Activated T-cell treated with anti-CD3 and anti-CD28 coated beads for 1 hour (primary cell): ENCODE measurements around the gene PPM1A.

Experiments used
- DNase-seq: peaks from one replicate; pipeline ENCODE4 v3.0.0-alpha.2; 2020; ENCODE audit warnings: low read depth

Gene PPM1A

DNA sequence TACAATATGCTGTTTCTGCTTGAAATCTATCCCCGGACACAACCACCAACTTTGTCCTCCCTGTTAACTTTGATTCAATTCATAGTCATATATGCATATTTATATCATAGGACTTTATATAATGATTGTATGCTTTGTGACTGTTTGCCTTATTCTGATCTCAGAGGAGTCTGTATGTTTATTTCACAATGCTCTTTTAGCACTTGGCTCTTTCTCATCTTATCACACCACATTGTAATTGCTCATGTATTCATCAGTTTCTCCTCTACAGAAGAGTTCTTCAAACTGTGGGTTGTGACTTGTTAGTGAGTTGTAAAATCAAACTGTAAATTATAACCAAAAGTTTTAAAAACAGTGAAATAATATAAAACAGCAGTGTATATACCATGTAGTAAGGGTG is 21.7 kb upstream of the PPM1A start:
- DNase-seq: no peak

DNA sequence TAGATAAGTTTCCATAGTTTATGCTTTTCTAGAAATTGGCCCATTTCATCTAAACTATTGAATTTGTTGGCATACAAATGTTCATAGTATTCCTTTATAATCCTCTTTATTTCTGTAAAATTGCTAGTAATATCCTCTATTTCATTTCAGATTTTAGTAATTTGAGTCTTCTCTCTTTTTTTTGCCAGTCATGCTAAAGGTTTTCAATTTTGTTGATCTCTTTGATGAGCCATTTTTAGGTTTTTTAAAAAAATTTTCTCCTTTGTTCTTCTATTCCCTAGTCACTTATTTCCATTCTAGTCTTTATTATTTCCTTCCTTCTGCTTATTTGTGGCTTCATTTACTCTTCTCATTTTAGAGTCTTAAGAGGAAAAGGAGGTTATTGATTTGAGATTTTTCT is 19.4 kb upstream of the PPM1A start:
- DNase-seq: no peak

DNA sequence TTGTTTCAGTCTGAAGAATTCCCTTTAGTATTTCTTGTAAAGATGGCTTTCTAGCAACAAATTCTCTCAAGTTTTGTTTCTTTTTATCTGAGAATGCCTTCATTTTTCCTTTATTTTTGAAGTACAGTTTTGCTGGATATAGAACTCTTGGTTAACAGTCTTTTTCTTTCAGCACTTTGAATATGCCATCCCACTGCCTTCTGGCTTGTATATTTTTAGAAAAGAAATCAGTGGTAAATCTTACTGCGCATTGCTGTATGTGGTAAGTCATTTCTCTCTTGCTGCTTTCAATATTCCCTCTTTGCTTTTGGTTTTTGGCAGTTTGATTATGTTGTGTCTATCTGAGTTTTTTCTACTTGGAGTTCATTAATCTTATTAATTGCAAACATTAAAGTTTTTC is 16.8 kb upstream of the PPM1A start:
- no peak for DNase-seq

DNA sequence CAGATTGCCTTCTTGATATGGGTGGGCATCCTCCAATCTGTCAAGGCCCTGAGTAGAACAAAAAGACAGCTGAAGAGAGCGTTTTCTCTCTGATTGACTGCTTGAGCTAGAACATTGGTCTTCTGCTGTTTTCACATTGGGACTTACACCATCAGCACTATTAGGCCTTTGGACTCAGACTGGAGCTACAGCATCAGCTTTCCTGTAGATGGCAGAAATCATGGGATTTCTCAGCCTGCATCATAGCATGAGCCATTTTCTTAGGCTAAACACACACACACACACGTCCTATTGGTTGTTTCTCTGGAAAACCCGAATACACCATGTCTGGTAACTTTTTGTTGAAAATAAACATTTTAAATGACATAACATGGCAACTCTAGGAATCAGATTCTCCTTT is 15.8 kb upstream of the PPM1A start:
- no peak for DNase-seq

DNA sequence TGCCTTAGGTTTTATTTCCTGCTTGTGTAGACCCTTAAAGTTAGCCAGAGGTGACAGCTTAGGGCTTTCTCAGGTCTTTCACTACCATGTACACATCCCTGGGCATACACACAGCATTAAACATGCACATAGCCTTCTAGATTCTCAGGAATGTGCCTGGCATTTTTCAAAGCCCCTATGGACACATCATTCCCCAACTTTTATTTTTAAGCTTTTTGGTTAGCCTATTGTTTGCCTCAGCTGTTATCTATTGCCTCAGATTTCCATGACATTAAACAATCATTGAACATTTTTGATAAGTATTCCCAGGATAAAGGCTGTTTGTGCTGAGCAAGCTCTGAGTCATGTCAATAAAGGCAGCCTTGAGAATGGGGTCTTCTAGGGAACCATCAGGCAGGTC is 15.1 kb upstream of the PPM1A start:
- DNase-seq: no peak

DNA sequence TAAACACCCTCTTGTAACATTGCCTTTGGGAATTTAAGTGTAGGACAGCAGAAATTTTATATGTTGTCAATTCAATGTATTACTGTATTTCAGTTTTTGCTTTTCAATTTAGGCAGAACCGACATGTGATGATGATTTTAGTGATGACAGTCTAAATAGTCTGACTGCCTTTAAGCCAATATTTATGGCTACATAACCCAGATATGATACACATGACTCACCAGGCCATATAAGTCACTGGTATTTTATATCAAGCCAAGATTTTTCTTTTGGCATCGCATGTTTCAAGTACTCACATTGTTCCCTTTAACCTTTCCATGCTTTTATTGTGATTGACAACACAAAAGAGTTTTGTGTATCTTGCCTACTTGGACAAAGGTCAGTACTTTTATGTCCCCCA is 13.6 kb upstream of the PPM1A start:
- DNase-seq: no peak

DNA sequence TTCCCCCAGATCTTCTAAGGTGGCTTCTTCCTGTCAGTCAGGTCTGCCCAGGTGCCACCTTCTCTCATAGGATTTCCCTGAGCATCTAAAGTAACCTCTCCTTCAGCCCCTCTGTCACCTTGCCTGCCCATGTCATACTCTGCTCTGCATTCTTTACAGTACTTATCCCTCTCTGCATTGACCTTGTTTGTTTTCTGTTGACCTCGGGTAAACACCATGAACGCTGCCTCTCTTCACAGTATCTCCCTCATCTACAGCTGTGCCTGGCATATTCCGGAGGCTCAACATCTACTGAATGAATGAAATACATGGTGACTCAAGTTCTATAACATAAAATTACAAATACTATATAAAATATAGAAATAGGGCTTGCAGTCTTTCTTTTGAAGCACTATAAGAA is 10.1 kb upstream of the PPM1A start:
- DNase-seq: no peak

DNA sequence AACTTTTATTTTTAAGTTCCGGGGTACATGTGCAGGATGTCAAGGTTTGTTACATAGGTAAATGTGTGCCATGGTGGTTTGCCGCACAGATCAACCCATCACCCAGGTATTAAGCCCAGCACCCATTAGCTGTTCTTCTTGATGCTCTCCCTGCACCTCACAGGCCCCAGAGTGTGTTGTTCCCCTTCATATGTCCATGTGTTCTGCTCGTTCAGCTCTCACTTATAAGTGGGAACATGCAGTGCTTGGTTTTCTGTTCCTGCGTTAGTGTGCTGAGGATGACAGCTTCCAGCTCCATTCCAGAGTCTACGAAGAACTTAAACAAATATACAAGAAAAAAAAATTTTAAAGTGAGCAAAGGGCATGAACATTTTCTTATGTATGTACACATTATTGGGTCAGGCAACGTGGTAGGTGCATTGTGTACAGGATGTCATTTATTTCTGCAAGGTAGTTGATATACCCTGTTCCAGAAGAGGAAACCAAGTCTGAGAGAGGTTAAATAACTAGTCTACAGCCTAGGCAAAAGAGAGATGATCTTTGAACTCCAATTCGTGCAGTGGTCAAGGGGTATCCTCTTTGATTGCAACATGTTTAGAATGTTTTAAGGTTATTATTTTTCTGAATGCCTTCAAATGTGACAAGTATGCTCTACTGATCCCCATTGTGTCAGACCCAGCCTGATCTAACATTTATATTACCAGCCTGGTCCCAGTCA is 8.7 kb upstream of the PPM1A start:
- no peak for DNase-seq

DNA sequence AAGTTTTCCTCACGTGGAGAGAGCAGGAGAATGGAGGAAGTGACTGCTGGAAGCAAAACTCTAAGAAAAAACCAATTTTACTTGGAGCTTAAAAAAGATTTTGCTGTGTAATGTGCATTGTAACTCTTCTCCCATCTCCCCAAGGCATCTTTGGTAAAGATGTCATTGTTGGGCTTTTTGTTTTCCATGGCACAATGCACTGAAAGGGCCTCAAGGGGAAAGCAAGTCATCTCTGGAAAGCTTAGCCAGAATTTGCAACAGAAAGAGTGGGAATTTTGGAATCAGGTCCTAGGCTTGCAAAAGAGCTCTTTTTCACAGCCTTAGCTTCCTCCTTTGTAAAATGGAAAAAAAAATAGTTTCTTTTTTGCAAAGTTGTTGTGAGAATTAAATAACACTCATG is 7.9 kb upstream of the PPM1A start:
- DNase-seq: no peak

DNA sequence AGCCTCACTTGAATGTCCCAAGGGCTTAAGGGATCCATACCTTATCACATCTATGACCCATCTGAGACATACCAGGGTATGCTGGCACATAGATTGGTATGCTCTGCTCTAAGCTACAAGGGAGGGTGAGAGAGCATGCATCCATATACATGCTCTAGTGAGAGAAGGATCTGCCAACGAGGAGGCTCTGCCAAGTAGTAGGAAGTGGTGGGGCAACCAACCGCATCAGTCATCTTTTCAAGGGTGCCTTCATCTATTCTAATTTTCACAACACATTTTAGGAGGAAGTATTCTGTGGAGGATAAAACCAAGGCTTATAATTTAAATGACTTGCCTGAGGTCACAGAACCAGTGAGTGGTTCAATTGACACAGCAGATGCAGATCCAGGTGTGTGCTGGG is 6.6 kb upstream of the PPM1A start:
- no peak for DNase-seq

DNA sequence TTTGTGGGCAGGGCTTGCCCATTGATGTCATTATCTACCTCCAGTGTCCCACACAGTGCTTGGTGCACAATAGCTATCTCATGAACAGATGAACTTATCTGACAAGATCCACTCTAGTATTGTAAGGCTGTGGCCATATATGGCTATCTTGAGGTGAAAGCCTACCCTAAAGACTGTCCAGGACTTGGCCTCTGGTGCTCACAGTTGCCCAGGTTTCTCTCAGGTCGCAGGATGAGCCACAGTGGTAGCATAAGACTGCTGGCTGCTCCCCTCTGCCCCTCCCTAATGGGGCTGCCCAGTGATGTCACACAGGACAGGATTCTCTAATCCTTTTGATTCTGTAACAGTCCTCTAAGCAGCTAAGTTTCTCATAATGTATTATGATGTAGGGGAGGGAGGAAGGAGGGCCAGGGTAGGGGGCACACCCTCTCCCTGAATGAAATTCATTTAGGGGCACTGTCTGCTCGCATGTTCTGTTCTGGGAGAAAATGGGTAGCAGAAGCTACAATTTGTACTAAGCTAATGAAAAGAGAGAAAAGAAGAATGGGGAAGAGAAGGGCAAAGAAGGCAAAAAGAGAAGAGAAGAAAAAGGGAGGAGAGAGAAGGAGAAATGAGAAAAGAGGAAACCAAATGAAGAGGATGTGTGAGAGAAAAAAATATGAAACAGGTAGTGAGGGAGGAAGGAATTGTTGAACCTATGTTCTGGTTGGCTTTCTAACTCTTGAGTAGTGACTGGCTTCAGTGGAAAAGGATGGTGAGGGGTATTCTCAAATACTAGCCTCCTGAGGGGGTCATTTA is 3.4 kb upstream of the PPM1A start:
- DNase-seq: no peak

DNA sequence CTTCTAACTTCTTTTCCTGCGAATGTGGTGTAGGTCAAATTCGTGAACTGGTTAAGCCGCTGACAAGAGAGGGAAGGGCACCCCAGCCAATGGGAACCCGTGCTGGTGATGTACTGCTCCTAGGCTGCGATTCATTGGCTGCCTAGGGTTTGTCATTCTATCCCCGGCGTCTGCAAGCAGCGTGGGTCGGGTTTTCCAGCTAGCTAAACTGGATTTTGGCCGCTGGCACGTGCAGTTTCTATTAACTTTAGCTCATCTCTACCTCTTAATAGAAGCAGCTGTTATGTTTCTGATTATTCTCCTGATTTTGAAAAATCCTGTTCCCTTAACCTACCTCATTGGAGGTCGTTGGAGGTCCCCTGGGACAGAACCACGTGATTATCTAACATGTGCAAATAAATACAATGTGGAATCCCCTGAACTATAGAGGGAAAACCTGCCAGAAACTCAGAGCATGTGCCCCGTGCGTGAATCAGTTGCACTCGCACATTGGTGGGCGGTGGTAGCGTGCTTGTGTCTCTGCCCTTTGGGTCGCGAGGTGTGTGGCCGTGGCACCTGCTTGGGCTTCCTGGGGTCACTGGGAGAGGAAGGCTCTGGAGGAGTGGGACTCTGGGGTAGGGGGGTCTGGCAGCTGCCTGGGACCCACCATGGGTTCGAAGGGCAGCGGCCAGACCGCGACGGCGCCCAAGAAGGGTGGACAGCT is 876 bp upstream of the PPM1A start:
- peak; percentile 64 for DNase-seq

DNA sequence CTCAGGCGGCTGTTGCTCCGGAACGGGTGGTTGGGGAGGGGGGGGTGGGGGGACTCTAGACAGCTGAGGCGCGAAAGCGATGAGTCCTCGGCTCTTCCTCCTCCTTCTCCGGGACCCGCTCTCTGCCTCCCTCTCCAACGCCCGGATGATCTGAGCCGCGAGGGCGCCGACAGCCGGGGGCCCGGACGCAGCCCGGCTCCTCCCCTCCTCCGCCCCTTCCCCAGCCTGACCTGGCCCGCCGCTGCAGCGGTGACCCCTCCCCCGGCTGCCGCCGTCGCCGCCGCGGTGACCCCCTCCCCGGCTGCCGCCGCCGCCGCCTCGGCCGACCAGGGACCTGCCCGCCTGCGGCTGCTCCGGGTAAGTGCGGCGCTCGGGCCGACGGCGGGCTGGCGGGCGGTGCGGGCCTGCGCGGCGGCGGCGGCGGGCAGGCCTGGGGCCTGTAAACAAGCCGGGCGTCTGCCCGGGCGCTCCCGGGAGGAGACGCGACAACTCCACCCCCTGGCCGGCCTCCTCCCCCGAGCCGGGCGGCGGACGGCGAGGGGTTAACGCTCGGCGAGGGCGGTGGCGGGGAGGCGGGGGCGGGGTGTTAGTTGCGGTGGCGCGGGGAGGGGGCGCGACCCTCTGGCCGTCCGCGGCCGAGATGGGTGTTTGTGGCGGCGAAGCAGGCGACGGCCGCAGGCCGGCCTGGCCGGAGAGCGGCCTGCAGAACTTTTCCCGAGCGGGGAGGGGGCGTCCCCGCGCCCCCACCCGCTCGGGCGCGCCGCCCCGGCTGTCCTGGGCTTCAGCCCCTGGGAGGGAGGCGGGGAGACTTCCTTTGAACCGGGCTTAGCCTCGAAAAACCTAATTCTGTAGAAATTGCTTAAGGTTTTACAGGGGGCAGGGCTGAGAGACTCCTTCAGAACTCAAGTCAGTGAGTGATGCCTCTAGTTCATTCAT is 568 bp downstream of the PPM1A start:
- DNase-seq: peak; percentile 45

DNA sequence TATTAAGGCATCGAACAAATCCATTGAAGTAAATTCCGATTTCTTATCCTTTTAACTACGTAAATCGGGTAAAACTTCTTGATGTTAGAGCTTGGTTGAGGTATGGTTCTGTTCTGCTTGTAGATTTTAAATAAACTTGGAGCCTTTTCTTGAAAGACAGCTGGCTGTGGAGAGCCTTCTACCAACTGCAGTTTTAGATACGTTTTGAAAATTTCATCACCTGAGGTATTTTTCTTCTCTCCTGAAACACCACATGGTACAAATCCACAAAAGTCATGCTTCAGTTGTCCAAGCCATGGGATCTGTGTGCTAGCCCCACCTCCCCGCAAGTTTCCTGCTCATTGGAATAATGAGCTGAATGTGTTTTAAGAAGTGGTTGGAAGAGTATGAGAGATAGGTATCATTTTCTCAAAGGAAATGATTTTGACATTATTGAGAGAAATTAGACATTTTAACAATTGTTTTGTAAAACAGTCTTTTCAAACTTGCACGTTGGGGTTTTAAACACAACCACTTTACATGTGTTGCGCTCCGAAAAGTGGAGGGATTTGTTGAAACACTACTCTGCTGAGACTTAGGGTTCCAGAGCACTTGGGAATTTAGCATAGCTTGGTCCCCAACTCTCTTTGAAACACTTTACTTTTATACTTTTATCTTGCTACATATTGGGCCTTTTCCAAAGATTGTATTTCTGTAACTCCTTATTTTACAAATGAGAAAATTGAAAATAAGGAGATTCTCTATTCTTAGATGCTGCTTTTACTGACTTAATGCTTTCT is 1.4 kb downstream of the PPM1A start:
- no peak for DNase-seq

DNA sequence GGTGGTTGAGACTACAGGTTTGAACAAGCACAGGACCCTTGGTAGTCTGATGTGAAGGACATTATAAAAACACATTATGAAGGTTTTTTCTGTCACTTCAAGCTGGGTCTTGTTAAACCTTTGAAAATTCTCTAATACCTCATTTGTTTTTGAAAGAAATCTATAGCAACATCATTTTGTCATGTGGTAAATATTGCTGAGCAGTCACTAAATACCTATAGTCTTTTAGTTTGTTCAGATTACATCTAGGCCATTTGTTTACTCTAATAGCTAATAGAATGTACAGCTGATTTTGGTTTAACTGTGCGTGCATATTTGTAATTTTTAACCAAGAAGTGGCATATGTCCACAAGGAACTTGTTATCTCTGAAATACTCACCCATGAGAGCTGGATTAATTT is 2.9 kb downstream of the PPM1A start:
- DNase-seq: no peak

DNA sequence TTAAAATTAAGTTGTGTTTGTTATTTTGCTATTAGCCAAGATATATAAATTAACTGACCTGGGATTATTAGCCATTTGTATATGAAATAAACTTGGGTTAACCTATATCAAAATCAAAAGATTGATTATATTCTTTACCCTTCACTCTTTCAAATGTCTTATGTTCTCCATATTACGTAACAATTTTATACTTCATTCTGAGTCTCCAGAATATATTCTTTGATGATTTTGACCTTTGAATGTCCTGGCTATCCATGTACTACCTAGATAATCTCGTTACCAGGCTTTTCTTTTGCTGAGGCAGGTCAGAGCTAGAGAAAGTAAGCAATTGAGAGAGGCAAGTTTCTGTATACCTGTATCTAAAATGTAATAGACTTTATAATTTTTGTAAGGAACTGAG is 3.6 kb downstream of the PPM1A start:
- no peak for DNase-seq

DNA sequence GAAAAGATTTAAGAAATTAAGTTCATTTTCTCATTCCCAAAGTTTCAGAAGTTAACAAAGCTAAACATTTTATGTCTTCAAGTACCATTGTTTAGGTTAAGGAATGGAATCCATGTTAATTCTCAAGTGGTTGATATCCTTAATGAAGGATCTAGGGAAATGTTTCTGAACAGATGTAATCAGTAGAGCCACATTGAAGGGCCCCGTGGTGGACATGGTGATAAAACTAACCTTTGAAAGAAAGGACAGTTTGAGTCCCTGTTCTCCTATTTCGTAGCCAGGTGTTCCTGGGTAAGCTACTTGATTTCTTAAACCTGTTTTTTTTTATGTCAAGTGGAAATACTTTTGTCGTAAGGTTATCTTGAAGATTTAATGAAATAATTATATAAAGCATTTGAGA is 4.6 kb downstream of the PPM1A start:
- DNase-seq: no peak

DNA sequence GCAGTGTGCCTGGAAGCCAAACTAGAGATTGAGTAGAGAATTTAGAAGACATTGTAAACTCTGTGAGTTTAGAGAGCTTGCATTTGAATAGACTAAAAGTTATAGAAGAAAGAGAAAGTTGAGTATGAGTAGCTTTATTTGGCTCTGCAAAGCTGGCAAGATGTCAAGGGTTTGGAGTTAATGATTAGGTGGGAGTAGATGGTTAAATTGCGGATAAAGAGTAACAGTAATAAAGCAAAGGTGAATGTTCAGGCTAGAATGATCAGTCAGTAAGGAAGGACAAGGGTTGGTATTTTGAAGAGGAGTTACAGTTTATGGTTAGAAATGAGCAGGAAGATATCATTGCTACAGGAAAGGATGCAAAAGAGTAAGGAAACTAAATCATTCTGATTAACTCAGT is 5.2 kb downstream of the PPM1A start:
- no peak for DNase-seq

DNA sequence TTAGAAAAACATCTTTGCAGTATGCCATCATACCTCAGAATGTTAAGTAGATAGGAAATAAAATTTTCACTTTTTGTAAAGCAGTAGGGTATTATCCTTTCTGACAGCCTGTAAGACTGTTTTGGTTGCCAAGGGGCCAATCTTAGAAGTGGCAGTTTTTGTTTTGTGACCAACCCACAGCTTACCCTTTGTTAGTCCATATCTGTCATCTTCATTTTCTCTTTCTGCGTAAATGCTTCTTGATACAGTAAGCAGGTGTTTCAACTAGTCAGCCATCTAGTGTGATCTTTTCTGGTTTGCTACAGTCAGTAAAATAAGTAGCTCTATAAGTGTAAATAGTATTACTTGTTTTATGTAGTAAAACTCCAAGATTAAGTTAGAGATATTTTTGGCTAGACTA is 8.8 kb downstream of the PPM1A start:
- DNase-seq: no peak

DNA sequence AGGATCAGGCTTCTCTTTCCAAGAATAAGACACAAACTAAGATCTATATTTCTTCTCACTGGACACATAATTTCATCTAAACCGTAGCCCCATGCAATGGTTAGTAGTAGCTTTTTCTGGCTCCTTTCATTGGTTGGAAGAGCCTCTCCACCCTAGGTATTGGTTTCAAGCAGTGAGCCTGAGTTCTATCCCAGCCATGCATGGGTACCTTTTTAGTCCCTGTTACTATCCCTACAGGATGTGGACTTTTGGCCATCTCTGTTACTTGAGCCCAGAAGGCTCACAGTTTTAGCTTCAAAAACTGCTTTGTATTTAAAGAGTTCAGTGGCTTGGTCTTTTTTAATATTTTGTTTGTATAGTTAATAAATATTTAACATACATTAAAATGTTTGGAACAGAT is 16.1 kb downstream of the PPM1A start:
- DNase-seq: no peak
